ENCODE results near the gene LRRC26. TPM values are rescaled to one million over a fixed set of nuclear protein-coding genes. Genes with fewer than 3 reads are reported as not detected.

LRRC26 gene
- total RNA-seq, 2 donors from 2014 or later, result not detected

DNA sequence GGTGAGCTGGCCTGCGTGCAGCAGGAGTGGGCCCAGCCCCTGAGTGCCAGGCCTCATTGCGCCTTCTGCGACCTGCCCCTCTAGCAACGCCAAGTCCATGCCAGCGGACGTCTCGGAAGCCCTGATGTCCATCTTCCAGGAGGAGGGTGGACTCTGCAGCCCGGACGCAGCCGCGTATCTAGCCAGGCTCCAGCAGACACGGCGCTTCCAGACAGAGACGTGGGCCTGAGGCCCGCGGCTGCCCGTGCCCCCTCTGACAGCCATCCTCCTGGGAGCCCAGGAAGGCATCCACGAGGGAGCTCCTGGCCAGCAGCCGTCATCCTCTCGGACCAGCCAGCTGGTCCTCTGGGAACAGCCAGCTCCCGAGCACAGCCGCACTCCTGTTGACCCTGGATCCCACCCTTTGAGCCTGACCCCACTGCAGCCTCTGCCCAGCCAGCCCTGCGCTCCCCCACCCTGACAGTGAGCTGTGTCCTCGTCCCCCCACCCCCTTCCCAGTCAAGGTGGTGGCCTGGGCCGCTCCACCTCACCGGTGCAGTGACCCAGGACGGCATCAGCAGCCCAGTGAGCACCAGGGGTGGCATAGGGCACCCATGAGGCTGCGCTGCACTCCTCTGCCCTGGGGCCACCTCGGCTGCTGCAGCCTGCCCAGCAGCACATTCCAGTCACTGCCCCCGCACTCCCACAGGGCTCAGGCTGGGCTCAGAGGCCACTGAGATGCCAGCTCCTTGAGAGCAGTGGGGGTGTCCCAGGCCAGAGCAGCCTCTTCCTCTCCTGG lies 46.5 kb upstream of the LRRC26 start:
- no peak overlapping the region for H3K27ac ChIP-seq
- no peaks in the 10 kb centered on the region for H3K36me3 ChIP-seq
- ATAC-seq (ENCODE audit: insufficient number of reproducible peaks, low FRiP score, low read depth), result no peak
- H3K4me1 ChIP-seq (ENCODE audit: control insufficient read depth in 1 of 2, low read depth in 2 of 2), result no peaks in the 10 kb centered on the region
- H3K4me3 ChIP-seq, result no peak overlapping the region
- no peak for DNase-seq (ENCODE audit: low spot score)
- TF ChIP-seq, protein P1, sequence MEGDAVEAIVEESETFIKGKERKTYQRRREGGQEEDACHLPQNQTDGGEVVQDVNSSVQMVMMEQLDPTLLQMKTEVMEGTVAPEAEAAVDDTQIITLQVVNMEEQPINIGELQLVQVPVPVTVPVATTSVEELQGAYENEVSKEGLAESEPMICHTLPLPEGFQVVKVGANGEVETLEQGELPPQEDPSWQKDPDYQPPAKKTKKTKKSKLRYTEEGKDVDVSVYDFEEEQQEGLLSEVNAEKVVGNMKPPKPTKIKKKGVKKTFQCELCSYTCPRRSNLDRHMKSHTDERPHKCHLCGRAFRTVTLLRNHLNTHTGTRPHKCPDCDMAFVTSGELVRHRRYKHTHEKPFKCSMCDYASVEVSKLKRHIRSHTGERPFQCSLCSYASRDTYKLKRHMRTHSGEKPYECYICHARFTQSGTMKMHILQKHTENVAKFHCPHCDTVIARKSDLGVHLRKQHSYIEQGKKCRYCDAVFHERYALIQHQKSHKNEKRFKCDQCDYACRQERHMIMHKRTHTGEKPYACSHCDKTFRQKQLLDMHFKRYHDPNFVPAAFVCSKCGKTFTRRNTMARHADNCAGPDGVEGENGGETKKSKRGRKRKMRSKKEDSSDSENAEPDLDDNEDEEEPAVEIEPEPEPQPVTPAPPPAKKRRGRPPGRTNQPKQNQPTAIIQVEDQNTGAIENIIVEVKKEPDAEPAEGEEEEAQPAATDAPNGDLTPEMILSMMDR (IDR thresholded peaks at IDR 0.05), result no peak
- H3K9me3 ChIP-seq, result no peaks in the 10 kb centered on the region
- no peaks in the 10 kb centered on the region for H3K27me3 ChIP-seq (replicated peaks; ENCODE audit: insufficient read depth)

DNA sequence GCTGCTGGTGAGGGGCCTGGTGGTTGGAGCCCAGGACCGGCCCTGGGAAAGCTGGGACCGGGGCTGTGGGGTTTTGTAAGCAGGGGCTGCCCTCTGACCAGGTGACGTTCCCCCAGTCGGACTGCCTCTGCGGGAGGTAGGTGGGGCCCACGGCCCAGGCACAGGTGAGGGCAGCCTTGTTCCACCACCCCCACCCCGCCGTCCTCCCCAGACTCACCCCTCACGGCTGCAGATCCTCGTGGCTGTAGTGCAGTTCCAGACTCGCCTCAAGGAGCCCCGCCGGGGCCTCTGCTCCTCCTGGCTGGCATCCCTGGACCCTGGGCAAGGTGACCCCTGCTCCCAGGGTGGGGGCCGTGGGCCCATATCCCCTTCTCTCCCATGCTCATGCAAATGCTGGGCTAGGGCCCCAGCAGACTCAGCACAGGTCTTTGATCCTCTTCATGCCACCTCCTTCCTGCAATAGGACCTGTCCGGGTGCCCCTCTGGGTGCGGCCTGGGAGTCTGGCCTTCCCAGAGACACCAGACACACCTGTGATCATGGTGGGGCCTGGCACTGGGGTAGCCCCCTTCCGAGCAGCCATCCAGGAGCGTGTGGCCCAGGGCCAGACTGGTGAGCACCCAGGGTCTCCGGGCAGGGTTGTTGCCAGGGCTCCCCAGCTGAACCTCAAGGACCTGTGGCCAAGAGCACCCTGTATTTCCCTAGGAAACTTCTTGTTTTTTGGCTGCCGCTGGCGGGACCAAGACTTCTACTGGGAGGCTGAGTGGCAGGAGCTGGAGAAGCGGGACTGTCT lies 45.5 kb upstream of the LRRC26 start:
- Histone ChIP-seq H3K36me3 (no peaks in the 10 kb centered on the region), H3K4me3 (no peak overlapping the region), H3K9me3 (no peaks in the 10 kb centered on the region), H3K27ac (no peak overlapping the region), H3K4me1 (ENCODE audit: control insufficient read depth in 1 of 2, low read depth in 2 of 2) (no peaks in the 10 kb centered on the region), H3K27me3 (replicated peaks; ENCODE audit: insufficient read depth) (no peaks in the 10 kb centered on the region)
- ATAC-seq (ENCODE audit: insufficient number of reproducible peaks, low FRiP score, low read depth) (no peak), DNase-seq (ENCODE audit: low spot score) (no peak)
- TF ChIP-seq, protein P1 (IDR thresholded peaks at IDR 0.05), result no peak

DNA sequence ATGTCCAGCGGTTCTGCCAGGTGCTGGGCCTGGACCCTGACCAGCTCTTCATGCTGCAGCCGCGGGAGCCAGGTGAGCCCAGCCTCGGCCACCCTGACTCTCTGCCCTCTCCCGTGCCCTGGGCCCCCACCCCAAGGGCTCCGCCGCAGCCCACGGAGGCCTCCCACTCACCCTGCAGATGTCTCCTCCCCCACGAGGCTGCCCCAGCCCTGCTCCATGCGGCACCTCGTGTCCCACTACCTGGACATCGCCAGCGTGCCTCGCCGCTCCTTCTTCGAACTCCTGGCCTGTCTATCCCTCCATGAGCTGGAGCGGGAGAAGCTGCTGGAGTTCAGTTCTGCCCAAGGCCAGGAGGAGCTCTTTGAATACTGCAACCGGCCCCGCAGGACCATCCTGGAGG lies 44.8 kb upstream of the LRRC26 start:
- DNase-seq (ENCODE audit: low spot score), result no peak
- Histone ChIP-seq H3K9me3 (no peaks in the 10 kb centered on the region), H3K27me3 (replicated peaks; ENCODE audit: insufficient read depth) (no peaks in the 10 kb centered on the region), H3K27ac (no peak overlapping the region), H3K4me1 (ENCODE audit: control insufficient read depth in 1 of 2, low read depth in 2 of 2) (no peaks in the 10 kb centered on the region), H3K4me3 (no peak overlapping the region), H3K36me3 (no peaks in the 10 kb centered on the region)
- TF ChIP-seq, protein P1 (IDR thresholded peaks at IDR 0.05), result no peak
- ATAC-seq (ENCODE audit: insufficient number of reproducible peaks, low FRiP score, low read depth), result no peak

DNA sequence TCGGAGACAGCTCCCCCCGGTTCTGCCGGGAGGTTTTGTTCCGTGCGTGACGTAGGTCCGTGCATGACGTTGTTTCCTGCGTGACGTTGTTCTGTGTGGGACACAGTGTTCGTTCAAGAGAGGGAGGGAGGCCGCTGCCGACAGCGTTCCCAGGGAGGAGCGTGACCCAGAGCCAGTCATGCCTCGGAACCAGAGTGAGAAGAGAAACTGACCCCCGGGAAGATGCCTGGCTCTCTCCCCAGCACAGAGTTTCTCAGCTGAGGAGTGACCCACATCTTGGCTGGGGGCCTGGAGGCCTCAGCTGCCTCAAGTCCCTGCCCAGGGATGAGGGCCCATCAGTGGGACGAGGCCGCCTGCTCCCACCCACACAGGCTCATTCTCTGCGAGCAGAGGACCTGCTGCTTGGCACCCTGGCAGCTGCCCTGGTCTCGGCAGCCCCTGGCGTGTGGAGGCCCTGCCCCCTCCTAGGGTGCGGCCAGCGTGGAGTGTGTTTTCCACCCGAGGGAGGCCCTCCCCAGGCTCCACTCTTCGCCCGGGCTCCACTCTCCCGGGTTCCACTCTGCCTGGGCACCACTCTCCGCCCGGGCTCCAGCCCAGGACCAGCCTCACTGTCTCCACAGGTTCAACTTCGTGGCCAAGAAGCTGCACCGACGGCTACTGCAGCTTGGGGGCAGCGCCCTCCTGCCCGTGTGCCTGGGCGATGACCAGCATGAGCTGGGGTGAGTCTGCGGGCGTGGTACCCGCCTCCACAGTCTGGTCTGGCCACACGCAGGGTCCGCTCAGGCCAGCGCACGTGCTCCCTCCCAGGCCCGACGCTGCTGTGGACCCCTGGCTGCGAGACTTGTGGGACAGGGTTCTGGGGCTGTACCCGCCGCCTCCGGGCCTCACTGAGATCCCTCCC lies 43.6 kb upstream of the LRRC26 start:
- H3K27me3 ChIP-seq (replicated peaks; ENCODE audit: insufficient read depth), result no peaks in the 10 kb centered on the region
- TF ChIP-seq, protein P1 (IDR thresholded peaks at IDR 0.05), result no peak
- DNase-seq (ENCODE audit: low spot score), result no peak
- no peak for ATAC-seq (ENCODE audit: insufficient number of reproducible peaks, low FRiP score, low read depth)
- no peaks in the 10 kb centered on the region for H3K4me1 ChIP-seq (ENCODE audit: control insufficient read depth in 1 of 2, low read depth in 2 of 2)
- H3K36me3 ChIP-seq, result no peaks in the 10 kb centered on the region
- H3K9me3 ChIP-seq, result no peaks in the 10 kb centered on the region
- H3K27ac ChIP-seq, result no peak overlapping the region
- no peak overlapping the region for H3K4me3 ChIP-seq

All from thoracic aorta (tissue), 2 donors.